ENCODE data around the gene FSD1. TPM values are rescaled to one million over a fixed set of nuclear protein-coding genes. Genes with fewer than 3 reads are reported as not detected.

FSD1 gene
- total and polyA plus RNA-seq, 9 of the 15 experiments (the other 6 are each of a cell fraction or from before 2014, with no cell fraction given) = 0.11 to 1.9 (median 0.94) TPM; not detected in 1

DNA sequence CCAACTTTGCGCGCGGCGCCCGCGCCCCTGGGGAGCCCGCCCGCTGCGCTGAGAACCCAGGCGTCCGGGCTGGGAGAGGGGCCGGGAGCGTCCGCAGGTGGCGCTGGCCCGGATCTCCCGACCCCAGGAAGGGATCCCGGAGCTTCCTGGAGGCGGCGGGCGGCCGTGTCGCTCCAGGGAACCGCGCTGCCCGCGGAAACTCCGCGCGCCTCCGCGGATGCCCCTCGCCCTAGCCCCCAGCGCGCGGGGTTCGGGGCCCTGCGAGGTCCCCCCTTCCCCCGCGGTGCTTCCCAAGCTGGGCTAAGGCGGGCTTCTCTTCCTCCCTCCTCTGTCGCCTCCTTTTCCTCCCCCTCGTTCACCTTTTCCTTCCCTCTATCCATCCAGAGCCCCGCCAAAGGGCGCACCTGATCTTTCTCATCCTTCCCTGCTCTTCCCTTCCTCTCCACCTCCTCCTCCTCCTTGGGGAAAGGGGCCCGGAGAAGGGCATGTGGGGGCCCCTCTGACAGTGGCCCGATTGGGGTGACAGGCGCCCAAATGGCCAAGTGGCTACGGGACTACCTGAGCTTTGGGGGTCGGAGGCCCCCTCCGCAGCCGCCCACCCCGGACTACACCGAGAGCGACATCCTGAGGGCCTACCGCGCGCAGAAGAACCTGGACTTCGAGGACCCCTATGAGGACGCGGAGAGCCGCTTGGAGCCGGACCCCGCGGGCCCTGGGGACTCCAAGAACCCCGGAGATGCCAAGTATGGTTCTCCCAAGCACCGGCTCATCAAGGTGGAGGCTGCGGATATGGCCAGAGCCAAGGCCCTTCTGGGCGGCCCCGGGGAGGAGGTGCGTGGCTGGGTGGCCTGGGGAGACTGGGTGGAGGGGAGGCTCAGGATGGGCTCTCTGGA is 24.6 kb upstream of the FSD1 start:
- Histone ChIP-seq H3K4me3 (no peak overlapping the region), H4K20me1 (replicated peaks; ENCODE audit: control insufficient read depth, insufficient read depth, low read length) (0 out of 2 replicates have a peak, but pooled peaks cover 5% of the 10 kb centered on the region), H3K4me1 (replicated peaks in 1 of 2; ENCODE audit: control insufficient read depth in 2 of 2, insufficient read depth in 2 of 2, low read length in 2 of 2) (peaks cover 1 to 23% of the 10 kb centered on the region in 2 experiments), H3K9ac (ENCODE audit: insufficient read depth in 1 of 2, low read depth in 2 of 2, low read length in 2 of 2) (peak overlapping the region in 1 of 2 experiments; percentile 35; a peak in 1 of 4 replicates), H3K27me3 (ENCODE audit: control insufficient read depth in 2 of 2, insufficient read depth in 2 of 2, low read length in 2 of 2) (peaks cover 16 to 24% of the 10 kb centered on the region in 2 experiments; a peak in 4 of 5 replicates), H3K27ac (ENCODE audit: extremely low read depth, low read depth, low read length) (no peak overlapping the region), H3K9me3 (replicated peaks; ENCODE audit: control insufficient read depth, insufficient read depth, low read depth, low read length) (no peaks in the 10 kb centered on the region), H3K36me3 (ENCODE audit: control insufficient read depth, insufficient read depth, low read length) (no peaks in the 10 kb centered on the region), H2AFZ (ENCODE audit: low read depth, low read length) (no peak overlapping the region), H3K9me1 (ENCODE audit: control insufficient read depth, insufficient read depth, low read length) (no peaks in the 10 kb centered on the region), H3K4me2 (ENCODE audit: insufficient read depth, low read length) (no peak overlapping the region), H3K79me2 (ENCODE audit: control insufficient read depth, insufficient read depth, low read length) (no peaks in the 10 kb centered on the region)
- CTCF ChIA-PET (ENCODE audit: low intra/inter-chr PET ratio) = no interaction called here
- FAIRE-seq = no peak
- TF ChIP-seq, protein P1, sequence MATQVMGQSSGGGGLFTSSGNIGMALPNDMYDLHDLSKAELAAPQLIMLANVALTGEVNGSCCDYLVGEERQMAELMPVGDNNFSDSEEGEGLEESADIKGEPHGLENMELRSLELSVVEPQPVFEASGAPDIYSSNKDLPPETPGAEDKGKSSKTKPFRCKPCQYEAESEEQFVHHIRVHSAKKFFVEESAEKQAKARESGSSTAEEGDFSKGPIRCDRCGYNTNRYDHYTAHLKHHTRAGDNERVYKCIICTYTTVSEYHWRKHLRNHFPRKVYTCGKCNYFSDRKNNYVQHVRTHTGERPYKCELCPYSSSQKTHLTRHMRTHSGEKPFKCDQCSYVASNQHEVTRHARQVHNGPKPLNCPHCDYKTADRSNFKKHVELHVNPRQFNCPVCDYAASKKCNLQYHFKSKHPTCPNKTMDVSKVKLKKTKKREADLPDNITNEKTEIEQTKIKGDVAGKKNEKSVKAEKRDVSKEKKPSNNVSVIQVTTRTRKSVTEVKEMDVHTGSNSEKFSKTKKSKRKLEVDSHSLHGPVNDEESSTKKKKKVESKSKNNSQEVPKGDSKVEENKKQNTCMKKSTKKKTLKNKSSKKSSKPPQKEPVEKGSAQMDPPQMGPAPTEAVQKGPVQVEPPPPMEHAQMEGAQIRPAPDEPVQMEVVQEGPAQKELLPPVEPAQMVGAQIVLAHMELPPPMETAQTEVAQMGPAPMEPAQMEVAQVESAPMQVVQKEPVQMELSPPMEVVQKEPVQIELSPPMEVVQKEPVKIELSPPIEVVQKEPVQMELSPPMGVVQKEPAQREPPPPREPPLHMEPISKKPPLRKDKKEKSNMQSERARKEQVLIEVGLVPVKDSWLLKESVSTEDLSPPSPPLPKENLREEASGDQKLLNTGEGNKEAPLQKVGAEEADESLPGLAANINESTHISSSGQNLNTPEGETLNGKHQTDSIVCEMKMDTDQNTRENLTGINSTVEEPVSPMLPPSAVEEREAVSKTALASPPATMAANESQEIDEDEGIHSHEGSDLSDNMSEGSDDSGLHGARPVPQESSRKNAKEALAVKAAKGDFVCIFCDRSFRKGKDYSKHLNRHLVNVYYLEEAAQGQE (IDR thresholded peaks at IDR 0.05; ENCODE audit: borderline replicate concordance) = no peak
- TF ChIP-seq, protein P1 (CRISPR knock-in tag; IDR thresholded peaks at IDR 0.05; ENCODE audit: low read depth) = no peak
- TF ChIP-seq, protein P2, sequence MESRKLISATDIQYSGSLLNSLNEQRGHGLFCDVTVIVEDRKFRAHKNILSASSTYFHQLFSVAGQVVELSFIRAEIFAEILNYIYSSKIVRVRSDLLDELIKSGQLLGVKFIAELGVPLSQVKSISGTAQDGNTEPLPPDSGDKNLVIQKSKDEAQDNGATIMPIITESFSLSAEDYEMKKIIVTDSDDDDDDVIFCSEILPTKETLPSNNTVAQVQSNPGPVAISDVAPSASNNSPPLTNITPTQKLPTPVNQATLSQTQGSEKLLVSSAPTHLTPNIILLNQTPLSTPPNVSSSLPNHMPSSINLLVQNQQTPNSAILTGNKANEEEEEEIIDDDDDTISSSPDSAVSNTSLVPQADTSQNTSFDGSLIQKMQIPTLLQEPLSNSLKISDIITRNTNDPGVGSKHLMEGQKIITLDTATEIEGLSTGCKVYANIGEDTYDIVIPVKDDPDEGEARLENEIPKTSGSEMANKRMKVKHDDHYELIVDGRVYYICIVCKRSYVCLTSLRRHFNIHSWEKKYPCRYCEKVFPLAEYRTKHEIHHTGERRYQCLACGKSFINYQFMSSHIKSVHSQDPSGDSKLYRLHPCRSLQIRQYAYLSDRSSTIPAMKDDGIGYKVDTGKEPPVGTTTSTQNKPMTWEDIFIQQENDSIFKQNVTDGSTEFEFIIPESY (CRISPR knock-in tag; IDR thresholded peaks at IDR 0.05) = peak; percentile 70; the same call in 1 of the 2 replicates
- no peak for TF ChIP-seq ZNF347 (CRISPR knock-in tag; IDR thresholded peaks at IDR 0.05; ENCODE audit: low read depth)
- no peak for TF ChIP-seq MCM3 (IDR thresholded peaks at IDR 0.05)
- POLR2A ChIA-PET = interaction anchor here (0.6 kb wide), 1 partner anchor 164 kb away, joined by 3 read pairs; no protein-coding TSS in a partner anchor
- 28% methylated on average over 27 of the region's 71 CpGs for WGBS (ENCODE audit: insufficient coverage, low coverage, missing lambda C conversion rate)
- no peak for DNase-seq (ENCODE audit: extremely low read depth in 1 of 4, low spot score in 3 of 4)
- no TSS peak for BruUV-seq (replicated peaks)
- intact Hi-C loops (cut with micrococcal nuclease) (no loop called here), in situ Hi-C loops (cut with MboI) (loop anchor here (10.0 kb wide), 1 partner anchor 65 kb away; the partner anchor contains the start of gene MPND)
- ATAC-seq = no peak
